ENCODE data around the gene NAGA.

The NAGA gene

GRCh38 chr22:42079319-42080251 is 9.0 kb upstream of the NAGA start, which contains the start of gene SMDT1:
TSS of gene SMDT1 (plus strand) at chr22:42079700. CDS start at chr22:42079769, 69 bp downstream.
- no peak for TF ChIP-seq CTCF (IDR thresholded peaks at IDR 0.05; ENCODE audit: insufficient read depth, low read depth, low read length, missing control alignments)
- peak within 1 kb of the TSS; percentile 55 for H3K4me3 ChIP-seq (ENCODE audit: low read length)
- DNase-seq (ENCODE audit: low read depth): peak; percentile 99

GRCh38 chr22:42078469-42079318 is 8.1 kb upstream of the NAGA start:
- peak overlapping the region; percentile 48 for H3K4me3 ChIP-seq (ENCODE audit: low read length)
- no peak for TF ChIP-seq CTCF (IDR thresholded peaks at IDR 0.05; ENCODE audit: insufficient read depth, low read depth, low read length, missing control alignments)
- DNase-seq (ENCODE audit: low read depth): no peak

- no peak overlapping the region for H3K4me3 ChIP-seq (ENCODE audit: low read length)
- no peak for TF ChIP-seq CTCF (IDR thresholded peaks at IDR 0.05; ENCODE audit: insufficient read depth, low read depth, low read length, missing control alignments)
- DNase-seq (ENCODE audit: low read depth): no peak
Observed at GRCh38 chr22:42077486-42078125, 7.0 kb upstream of the NAGA start.

- no peak for TF ChIP-seq CTCF (IDR thresholded peaks at IDR 0.05; ENCODE audit: insufficient read depth, low read depth, low read length, missing control alignments)
- H3K4me3 ChIP-seq (ENCODE audit: low read length): no peak overlapping the region
- DNase-seq (ENCODE audit: low read depth): no peak
Observed at GRCh38 chr22:42076764-42077485, 6.3 kb upstream of the NAGA start.

- no peak for DNase-seq (ENCODE audit: low read depth)
- no peak for TF ChIP-seq CTCF (IDR thresholded peaks at IDR 0.05; ENCODE audit: insufficient read depth, low read depth, low read length, missing control alignments)
- peak overlapping the region; percentile 65 for H3K4me3 ChIP-seq (ENCODE audit: low read length)
Observed at GRCh38 chr22:42074846-42075676, 4.4 kb upstream of the NAGA start.
